ENCODE measurements around the gene JTB. TPM values are rescaled to one million over a fixed set of nuclear protein-coding genes. Genes with fewer than 3 reads are reported as not detected.

The JTB gene
- total RNA-seq, 1 donor = 162 TPM

DNA sequence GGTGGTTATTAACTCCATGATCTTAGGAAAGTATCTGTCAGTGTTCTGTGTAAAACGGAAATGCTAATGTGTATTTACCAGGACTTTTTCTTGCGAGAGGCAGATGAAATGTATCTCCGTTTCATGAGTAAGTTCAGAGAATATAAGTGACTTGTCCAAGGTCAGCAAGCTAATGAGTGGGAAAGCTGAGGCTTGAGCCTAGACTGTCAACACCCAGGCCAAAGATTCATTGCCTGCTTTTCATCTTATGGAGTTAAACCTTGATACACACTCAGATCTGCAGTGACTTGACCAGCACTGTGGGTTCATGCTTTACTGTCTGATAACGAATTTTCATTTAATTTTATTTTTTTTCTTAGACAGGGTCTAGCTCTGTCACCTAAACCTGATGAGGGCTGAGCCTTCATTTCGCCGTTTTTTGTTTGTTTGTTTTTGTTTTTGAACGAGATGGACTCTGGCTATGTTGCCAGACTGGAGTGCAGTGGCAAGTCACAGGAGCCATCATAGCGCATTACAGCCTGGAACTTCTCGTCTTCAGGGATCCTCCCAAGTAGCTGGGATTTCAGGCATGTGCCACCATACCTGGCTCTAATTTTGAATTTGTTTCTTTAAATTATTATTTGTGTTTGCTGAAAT, 918 bp upstream of the JTB start:
- Histone ChIP-seq H3K27ac (ENCODE audit: low read depth, low read length) (peak overlapping the region; percentile 70), H3K4me3 (ENCODE audit: insufficient read depth, low read length) (peak overlapping the region; percentile 97), H3K36me3 (ENCODE audit: insufficient read depth, low read length) (peaks cover 61% of the 10 kb centered on the region), H3K27me3 (ENCODE audit: insufficient read depth, low read length) (no peaks in the 10 kb centered on the region), H4K20me1 (ENCODE audit: insufficient read depth, low read length) (no peaks in the 10 kb centered on the region), H3K4me1 (ENCODE audit: insufficient read depth, low read length) (peaks cover 25% of the 10 kb centered on the region), H3K9me3 (ENCODE audit: low read depth, low read length) (no peaks in the 10 kb centered on the region), H3K79me2 (ENCODE audit: insufficient read depth, low read length) (peaks cover 30% of the 10 kb centered on the region), H2AFZ (ENCODE audit: low read length) (peak overlapping the region; percentile 97), H3K4me2 (ENCODE audit: insufficient read depth, low read length) (peak overlapping the region; percentile 99)
- peak; percentile 62 for DNase-seq (ENCODE audit: insufficient read length, low spot score, missing footprints)
- TF ChIP-seq, protein P1, sequence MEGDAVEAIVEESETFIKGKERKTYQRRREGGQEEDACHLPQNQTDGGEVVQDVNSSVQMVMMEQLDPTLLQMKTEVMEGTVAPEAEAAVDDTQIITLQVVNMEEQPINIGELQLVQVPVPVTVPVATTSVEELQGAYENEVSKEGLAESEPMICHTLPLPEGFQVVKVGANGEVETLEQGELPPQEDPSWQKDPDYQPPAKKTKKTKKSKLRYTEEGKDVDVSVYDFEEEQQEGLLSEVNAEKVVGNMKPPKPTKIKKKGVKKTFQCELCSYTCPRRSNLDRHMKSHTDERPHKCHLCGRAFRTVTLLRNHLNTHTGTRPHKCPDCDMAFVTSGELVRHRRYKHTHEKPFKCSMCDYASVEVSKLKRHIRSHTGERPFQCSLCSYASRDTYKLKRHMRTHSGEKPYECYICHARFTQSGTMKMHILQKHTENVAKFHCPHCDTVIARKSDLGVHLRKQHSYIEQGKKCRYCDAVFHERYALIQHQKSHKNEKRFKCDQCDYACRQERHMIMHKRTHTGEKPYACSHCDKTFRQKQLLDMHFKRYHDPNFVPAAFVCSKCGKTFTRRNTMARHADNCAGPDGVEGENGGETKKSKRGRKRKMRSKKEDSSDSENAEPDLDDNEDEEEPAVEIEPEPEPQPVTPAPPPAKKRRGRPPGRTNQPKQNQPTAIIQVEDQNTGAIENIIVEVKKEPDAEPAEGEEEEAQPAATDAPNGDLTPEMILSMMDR (IDR thresholded peaks at IDR 0.05; ENCODE audit: extremely low read depth, low read depth, low read length) = no peak

DNA sequence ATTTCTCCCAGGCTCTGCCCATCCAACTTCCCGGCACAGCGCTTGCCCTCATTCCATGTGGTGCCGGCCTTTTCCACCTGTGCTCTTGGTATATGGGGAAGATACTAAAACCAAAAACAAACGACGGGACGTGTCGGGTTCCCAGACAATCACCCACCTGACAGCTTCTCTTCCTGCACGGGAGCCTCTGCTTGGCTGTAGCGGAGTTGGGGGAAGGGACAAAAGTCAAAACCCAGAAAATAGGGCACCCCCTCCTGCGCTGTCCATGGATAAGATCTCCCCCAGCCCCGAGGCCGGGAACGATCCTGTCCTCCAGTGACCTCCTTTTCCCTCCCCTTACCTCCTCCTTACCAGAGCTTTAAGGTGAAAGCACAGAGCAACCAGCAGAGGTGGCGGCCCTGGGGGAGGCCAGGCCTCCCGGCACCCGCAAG, 640 bp downstream of the JTB start:
- H3K36me3 ChIP-seq (ENCODE audit: insufficient read depth, low read length) = peaks cover 52% of the 10 kb centered on the region
- peaks cover 25% of the 10 kb centered on the region for H3K4me1 ChIP-seq (ENCODE audit: insufficient read depth, low read length)
- no peaks in the 10 kb centered on the region for H3K9me3 ChIP-seq (ENCODE audit: low read depth, low read length)
- H4K20me1 ChIP-seq (ENCODE audit: insufficient read depth, low read length) = no peaks in the 10 kb centered on the region
- TF ChIP-seq, protein P1 (IDR thresholded peaks at IDR 0.05; ENCODE audit: extremely low read depth, low read depth, low read length) = no peak
- peak overlapping the region; percentile 99 for H3K4me2 ChIP-seq (ENCODE audit: insufficient read depth, low read length)
- H2AFZ ChIP-seq (ENCODE audit: low read length) = peak overlapping the region; percentile 84
- H3K27me3 ChIP-seq (ENCODE audit: insufficient read depth, low read length) = no peaks in the 10 kb centered on the region
- no peak for DNase-seq (ENCODE audit: insufficient read length, low spot score, missing footprints)
- H3K27ac ChIP-seq (ENCODE audit: low read depth, low read length) = peak overlapping the region; percentile 70
- H3K79me2 ChIP-seq (ENCODE audit: insufficient read depth, low read length) = peaks cover 26% of the 10 kb centered on the region
- H3K4me3 ChIP-seq (ENCODE audit: insufficient read depth, low read length) = peak overlapping the region; percentile 97

DNA sequence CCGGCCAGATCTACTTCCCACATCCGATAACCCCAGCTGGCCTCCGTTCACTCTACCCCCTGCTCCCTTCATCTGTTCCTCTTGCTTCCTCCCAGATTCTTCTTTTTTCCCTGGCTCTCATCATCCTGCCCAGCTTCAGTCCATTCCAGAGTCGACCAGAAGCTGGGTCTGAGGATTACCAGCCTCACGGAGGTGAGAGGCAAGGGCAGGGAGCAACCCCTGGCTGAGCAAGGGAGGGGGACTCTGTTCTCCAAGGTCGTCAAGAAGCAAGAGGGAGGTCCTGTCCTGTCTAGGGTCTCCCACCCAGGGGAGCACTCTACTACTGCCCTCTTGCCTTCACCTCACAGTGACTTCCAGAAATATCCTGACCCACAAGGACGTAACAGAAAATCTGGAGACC, 3.9 kb downstream of the JTB start:
- no peak overlapping the region for H2AFZ ChIP-seq (ENCODE audit: low read length)
- no peak for DNase-seq (ENCODE audit: insufficient read length, low spot score, missing footprints)
- TF ChIP-seq, protein P1 (IDR thresholded peaks at IDR 0.05; ENCODE audit: extremely low read depth, low read depth, low read length) = no peak
- H3K27ac ChIP-seq (ENCODE audit: low read depth, low read length) = no peak overlapping the region
- H4K20me1 ChIP-seq (ENCODE audit: insufficient read depth, low read length) = no peaks in the 10 kb centered on the region
- H3K36me3 ChIP-seq (ENCODE audit: insufficient read depth, low read length) = peaks cover 26% of the 10 kb centered on the region
- H3K4me1 ChIP-seq (ENCODE audit: insufficient read depth, low read length) = peaks cover 22% of the 10 kb centered on the region
- no peaks in the 10 kb centered on the region for H3K9me3 ChIP-seq (ENCODE audit: low read depth, low read length)
- no peaks in the 10 kb centered on the region for H3K27me3 ChIP-seq (ENCODE audit: insufficient read depth, low read length)
- H3K4me2 ChIP-seq (ENCODE audit: insufficient read depth, low read length) = no peak overlapping the region
- peaks cover 26% of the 10 kb centered on the region for H3K79me2 ChIP-seq (ENCODE audit: insufficient read depth, low read length)
- no peak overlapping the region for H3K4me3 ChIP-seq (ENCODE audit: insufficient read depth, low read length)

DNA sequence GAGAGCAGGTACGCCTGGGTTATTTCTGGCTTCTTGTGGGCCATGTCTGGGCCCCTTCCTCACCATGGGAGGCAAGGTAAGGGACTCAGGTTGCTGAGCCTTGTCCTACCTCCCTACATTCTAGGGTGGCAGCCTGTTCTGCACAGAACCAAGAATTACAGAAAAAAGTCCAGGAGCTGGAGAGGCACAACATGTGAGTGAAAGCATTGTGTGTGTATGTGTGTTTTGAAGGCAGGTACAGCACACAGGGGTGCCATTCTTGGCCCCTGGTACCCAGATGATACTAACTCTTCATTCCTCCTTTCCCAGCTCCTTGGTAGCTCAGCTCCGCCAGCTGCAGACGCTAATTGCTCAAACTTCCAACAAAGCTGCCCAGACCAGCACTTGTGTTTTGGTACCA, 4.4 kb downstream of the JTB start:
- Histone ChIP-seq H3K79me2 (ENCODE audit: insufficient read depth, low read length) (peaks cover 26% of the 10 kb centered on the region), H3K4me1 (ENCODE audit: insufficient read depth, low read length) (peaks cover 22% of the 10 kb centered on the region)

More for the DNA sequence above, 4.4 kb downstream of the JTB start:
- TF ChIP-seq, protein P1 (IDR thresholded peaks at IDR 0.05; ENCODE audit: extremely low read depth, low read depth, low read length) = no peak
- Histone ChIP-seq H3K4me2 (ENCODE audit: insufficient read depth, low read length) (no peak overlapping the region), H3K36me3 (ENCODE audit: insufficient read depth, low read length) (peaks cover 26% of the 10 kb centered on the region), H4K20me1 (ENCODE audit: insufficient read depth, low read length) (no peaks in the 10 kb centered on the region), H3K9me3 (ENCODE audit: low read depth, low read length) (no peaks in the 10 kb centered on the region), H3K27ac (ENCODE audit: low read depth, low read length) (no peak overlapping the region), H3K4me3 (ENCODE audit: insufficient read depth, low read length) (no peak overlapping the region), H3K27me3 (ENCODE audit: insufficient read depth, low read length) (no peaks in the 10 kb centered on the region), H2AFZ (ENCODE audit: low read length) (no peak overlapping the region)
- no peak for DNase-seq (ENCODE audit: insufficient read length, low spot score, missing footprints)
